Right lobe of liver (tissue), 4 donors: ENCODE measurements around the gene ULK4.

Experiments
- POLR2A ChIP-seq: fragments of 450-650 bp; IDR thresholded peaks from one replicate; pipeline ENCODE4 v1.6.1; 2017; ENCODE audit warnings: antibody characterized with exemption, mild to moderate bottlenecking
- TF ChIP-seq, protein P1 (sequence below), 4 donors: fragments of 200-600 bp in 3 of 4; fragments of 450-650 bp in 1 of 4; IDR thresholded peaks; one replicate each; pipeline versions ENCODE4 v1.5.1 to v1.8.0; 2016 to 2022; ENCODE audit warnings: antibody characterized with exemption in 4 of 4, mild to moderate bottlenecking in 2 of 4
- donor health status: DM: no; HTN: no; CAD: no.
- donor health status: DM: no; HTN: no; CAD: no.
- donor health status: DM: no; HTN: yes; CAD: no.

DNA sequence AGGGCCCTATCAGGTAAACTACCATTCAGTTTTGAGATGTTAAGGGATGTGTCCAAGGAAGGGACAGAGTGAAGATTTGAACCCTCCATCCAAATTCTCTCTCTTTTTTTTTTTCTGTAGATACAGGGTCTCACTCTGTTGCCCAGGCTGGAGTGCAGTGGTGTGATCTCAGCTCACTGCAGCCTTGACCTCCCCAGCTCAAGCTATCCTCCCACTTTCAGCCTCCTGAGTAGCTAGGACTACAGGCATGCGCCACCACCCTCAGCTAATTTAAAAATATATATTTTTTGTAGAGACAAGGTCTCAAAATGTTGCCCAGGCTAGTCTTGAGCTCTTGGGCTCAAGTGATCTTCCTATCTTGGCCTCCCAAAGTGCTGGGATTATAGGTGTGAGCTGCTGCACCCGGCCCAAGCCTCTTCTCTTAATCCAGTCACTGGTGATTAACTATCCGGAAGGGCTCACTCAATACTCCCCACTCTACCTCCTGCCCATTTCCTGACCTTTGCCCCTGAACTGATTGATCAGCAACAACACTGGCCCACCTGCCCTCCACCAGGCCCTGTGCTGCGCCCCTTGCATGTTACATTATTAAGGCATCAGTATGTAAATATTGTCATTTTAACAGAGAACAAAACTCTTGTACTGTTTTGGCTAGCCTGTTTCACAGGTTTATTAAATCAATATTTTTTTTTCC is 597.9 kb downstream of the ULK4 start:
- TF ChIP-seq, protein P1, sequence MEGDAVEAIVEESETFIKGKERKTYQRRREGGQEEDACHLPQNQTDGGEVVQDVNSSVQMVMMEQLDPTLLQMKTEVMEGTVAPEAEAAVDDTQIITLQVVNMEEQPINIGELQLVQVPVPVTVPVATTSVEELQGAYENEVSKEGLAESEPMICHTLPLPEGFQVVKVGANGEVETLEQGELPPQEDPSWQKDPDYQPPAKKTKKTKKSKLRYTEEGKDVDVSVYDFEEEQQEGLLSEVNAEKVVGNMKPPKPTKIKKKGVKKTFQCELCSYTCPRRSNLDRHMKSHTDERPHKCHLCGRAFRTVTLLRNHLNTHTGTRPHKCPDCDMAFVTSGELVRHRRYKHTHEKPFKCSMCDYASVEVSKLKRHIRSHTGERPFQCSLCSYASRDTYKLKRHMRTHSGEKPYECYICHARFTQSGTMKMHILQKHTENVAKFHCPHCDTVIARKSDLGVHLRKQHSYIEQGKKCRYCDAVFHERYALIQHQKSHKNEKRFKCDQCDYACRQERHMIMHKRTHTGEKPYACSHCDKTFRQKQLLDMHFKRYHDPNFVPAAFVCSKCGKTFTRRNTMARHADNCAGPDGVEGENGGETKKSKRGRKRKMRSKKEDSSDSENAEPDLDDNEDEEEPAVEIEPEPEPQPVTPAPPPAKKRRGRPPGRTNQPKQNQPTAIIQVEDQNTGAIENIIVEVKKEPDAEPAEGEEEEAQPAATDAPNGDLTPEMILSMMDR (IDR thresholded peaks at IDR 0.05), result no peak
- no peak for TF ChIP-seq POLR2A
